Measurements from ENCODE around the gene POPDC2. TPM values are rescaled to one million over a fixed set of nuclear protein-coding genes. Genes with fewer than 3 reads are reported as not detected.
A peak's percentile ranks its signal among the peaks of the same experiment; 100 is the strongest.

POPDC2 gene
- total RNA-seq, 1 experiment from 2014 or later, result 0.48 TPM

GRCh38 chr3:119632829-119633228 lies 27.6 kb downstream of the POPDC2 start:
- CTCF ChIA-PET, result interaction anchor here (0.7 kb wide), 1 partner anchor 53 kb away, joined by 6 read pairs; no protein-coding TSS in a partner anchor
- DNase-seq (ENCODE audit: low spot score) (no peak), ATAC-seq (no peak)
- TF ChIP-seq GTF2I (CRISPR knock-in tag; conservative IDR thresholded peaks at IDR 0.05), result no peak
- no peak for TF ChIP-seq OVOL2 (CRISPR knock-in tag; IDR thresholded peaks at IDR 0.05; ENCODE audit: borderline replicate concordance)
- TF ChIP-seq, protein P1, sequence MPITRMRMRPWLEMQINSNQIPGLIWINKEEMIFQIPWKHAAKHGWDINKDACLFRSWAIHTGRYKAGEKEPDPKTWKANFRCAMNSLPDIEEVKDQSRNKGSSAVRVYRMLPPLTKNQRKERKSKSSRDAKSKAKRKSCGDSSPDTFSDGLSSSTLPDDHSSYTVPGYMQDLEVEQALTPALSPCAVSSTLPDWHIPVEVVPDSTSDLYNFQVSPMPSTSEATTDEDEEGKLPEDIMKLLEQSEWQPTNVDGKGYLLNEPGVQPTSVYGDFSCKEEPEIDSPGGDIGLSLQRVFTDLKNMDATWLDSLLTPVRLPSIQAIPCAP (CRISPR knock-in tag; IDR thresholded peaks at IDR 0.05), result no peak
- TF ChIP-seq PRRX2 (CRISPR knock-in tag; IDR thresholded peaks at IDR 0.05), result no peak
- H3K27me3 Mint-ChIP-seq (ENCODE audit: low read depth), result no peaks in the 10 kb centered on the region
- H3K4me3 Mint-ChIP-seq, result no peak overlapping the region
- H3K36me3 Mint-ChIP-seq, result no peaks in the 10 kb centered on the region
- H3K4me1 Mint-ChIP-seq, result peaks cover under 1% of the 10 kb centered on the region
- POLR2A ChIA-PET, result no interaction called here
- H3K27ac Mint-ChIP-seq, result no peak overlapping the region
- no peaks in the 10 kb centered on the region for H3K9me3 Mint-ChIP-seq

DNA sequence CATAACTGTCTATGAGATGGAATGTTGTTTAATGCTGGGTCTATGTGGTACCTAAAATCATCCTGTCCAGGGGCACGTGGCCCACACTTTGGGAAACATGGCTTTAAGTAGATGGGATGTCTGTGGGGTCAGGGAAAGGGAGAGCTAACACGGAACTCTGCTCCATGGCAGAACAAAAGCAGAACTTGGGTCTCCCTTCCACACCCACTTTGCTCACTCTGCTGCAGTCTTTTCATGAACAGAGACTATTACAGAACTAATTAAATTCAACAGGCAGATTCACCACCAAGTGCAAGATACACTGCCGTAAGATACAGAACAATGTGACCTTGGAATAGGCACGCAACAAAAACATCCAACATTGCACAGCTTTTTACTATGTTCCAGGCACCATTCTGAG lies 28.2 kb downstream of the POPDC2 start:
- Mint-ChIP-seq H3K27me3 (ENCODE audit: low read depth) (no peaks in the 10 kb centered on the region), H3K36me3 (no peaks in the 10 kb centered on the region), H3K27ac (no peak overlapping the region), H3K4me1 (peaks cover 7% of the 10 kb centered on the region), H3K9me3 (no peaks in the 10 kb centered on the region), H3K4me3 (no peak overlapping the region)
- no peak for ATAC-seq
- no peak for DNase-seq (ENCODE audit: low spot score)
- ChIA-PET POLR2A (no interaction called here), CTCF (no interaction called here)
- TF ChIP-seq ZNF671 (CRISPR knock-in tag; IDR thresholded peaks at IDR 0.05), result no peak

DNA sequence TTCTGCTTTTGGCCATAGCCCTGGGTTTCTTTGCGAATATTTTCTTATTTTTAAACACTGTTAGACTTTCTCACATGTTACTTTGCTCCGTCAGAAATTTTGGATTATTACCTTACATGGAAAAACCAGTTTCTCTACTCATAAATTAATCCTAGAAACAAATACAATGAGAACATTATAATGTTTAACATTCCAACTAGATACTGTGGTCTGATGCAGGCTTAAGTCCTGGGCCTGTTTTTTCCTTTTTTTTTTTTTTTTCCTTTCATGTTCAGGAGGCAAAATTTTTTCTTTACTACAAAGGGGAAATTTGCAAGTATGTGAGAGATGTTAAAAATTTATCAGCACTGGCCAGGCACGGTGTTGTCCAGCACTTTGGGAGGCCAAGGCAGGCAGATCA lies 28.9 kb downstream of the POPDC2 start:
- no peaks in the 10 kb centered on the region for H3K27me3 Mint-ChIP-seq (ENCODE audit: low read depth)
- TF ChIP-seq TEAD1 (CRISPR knock-in tag; IDR thresholded peaks at IDR 0.05), result no peak
- no peak for TF ChIP-seq SP1 (CRISPR knock-in tag; conservative IDR thresholded peaks at IDR 0.05)
- no peak for TF ChIP-seq CDX4 (CRISPR knock-in tag; IDR thresholded peaks at IDR 0.05; ENCODE audit: borderline replicate concordance)
- no peak for TF ChIP-seq CBFB (CRISPR knock-in tag; IDR thresholded peaks at IDR 0.05; ENCODE audit: low read depth)
- no peak for TF ChIP-seq ZNF121 (CRISPR knock-in tag; IDR thresholded peaks at IDR 0.05)
- no peak for TF ChIP-seq TP53 (CRISPR knock-in tag; IDR thresholded peaks at IDR 0.05)
- no peak for TF ChIP-seq NFE2L1 (CRISPR knock-in tag; IDR thresholded peaks at IDR 0.05)
- TF ChIP-seq ZMAT4 (CRISPR knock-in tag; IDR thresholded peaks at IDR 0.05), result no peak
- TF ChIP-seq, protein P2, sequence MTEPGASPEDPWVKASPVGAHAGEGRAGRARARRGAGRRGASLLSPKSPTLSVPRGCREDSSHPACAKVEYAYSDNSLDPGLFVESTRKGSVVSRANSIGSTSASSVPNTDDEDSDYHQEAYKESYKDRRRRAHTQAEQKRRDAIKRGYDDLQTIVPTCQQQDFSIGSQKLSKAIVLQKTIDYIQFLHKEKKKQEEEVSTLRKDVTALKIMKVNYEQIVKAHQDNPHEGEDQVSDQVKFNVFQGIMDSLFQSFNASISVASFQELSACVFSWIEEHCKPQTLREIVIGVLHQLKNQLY (CRISPR knock-in tag; IDR thresholded peaks at IDR 0.05), result no peak
- TF ChIP-seq, protein P3, sequence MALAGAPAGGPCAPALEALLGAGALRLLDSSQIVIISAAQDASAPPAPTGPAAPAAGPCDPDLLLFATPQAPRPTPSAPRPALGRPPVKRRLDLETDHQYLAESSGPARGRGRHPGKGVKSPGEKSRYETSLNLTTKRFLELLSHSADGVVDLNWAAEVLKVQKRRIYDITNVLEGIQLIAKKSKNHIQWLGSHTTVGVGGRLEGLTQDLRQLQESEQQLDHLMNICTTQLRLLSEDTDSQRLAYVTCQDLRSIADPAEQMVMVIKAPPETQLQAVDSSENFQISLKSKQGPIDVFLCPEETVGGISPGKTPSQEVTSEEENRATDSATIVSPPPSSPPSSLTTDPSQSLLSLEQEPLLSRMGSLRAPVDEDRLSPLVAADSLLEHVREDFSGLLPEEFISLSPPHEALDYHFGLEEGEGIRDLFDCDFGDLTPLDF (CRISPR knock-in tag; IDR thresholded peaks at IDR 0.05), result no peak
- no peak for TF ChIP-seq GRHL2 (CRISPR knock-in tag; IDR thresholded peaks at IDR 0.05; ENCODE audit: insufficient replicate concordance, severe bottlenecking)
- no peak overlapping the region for H3K4me3 Mint-ChIP-seq
- no peak overlapping the region for H3K27ac Mint-ChIP-seq
- no peaks in the 10 kb centered on the region for H3K9me3 Mint-ChIP-seq
- ChIA-PET CTCF (no interaction called here), POLR2A (no interaction called here)
- H3K4me1 Mint-ChIP-seq, result peaks cover 7% of the 10 kb centered on the region
- no peak for DNase-seq (ENCODE audit: low spot score)
- no peaks in the 10 kb centered on the region for H3K36me3 Mint-ChIP-seq
- no peak for ATAC-seq

GRCh38 chr3:119630880-119631329 lies 29.5 kb downstream of the POPDC2 start:
- POLR2A ChIA-PET, result no interaction called here
- TF ChIP-seq ESRRA (CRISPR knock-in tag; IDR thresholded peaks at IDR 0.05; ENCODE audit: borderline replicate concordance) (no peak), FOXK1 (CRISPR knock-in tag; IDR thresholded peaks at IDR 0.05) (no peak), SMAD3 (CRISPR knock-in tag; IDR thresholded peaks at IDR 0.05; ENCODE audit: borderline replicate concordance) (no peak), ZNF532 (CRISPR knock-in tag; IDR thresholded peaks at IDR 0.05; ENCODE audit: borderline replicate concordance) (no peak)
- TF ChIP-seq, protein P4, sequence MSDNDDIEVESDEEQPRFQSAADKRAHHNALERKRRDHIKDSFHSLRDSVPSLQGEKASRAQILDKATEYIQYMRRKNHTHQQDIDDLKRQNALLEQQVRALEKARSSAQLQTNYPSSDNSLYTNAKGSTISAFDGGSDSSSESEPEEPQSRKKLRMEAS (CRISPR knock-in tag; IDR thresholded peaks at IDR 0.05), result no peak
- TF ChIP-seq, protein P5, sequence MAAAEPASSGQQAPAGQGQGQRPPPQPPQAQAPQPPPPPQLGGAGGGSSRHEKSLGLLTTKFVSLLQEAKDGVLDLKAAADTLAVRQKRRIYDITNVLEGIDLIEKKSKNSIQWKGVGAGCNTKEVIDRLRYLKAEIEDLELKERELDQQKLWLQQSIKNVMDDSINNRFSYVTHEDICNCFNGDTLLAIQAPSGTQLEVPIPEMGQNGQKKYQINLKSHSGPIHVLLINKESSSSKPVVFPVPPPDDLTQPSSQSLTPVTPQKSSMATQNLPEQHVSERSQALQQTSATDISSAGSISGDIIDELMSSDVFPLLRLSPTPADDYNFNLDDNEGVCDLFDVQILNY (CRISPR knock-in tag; IDR thresholded peaks at IDR 0.05), result no peak

More at GRCh38 chr3:119630880-119631329, 29.5 kb downstream of the POPDC2 start:
- no peak for DNase-seq (ENCODE audit: low spot score)
- Mint-ChIP-seq H3K4me3 (no peak overlapping the region), H3K36me3 (no peaks in the 10 kb centered on the region), H3K4me1 (peaks cover 12% of the 10 kb centered on the region), H3K9me3 (no peaks in the 10 kb centered on the region), H3K27me3 (ENCODE audit: low read depth) (no peaks in the 10 kb centered on the region; the same call in 1 of the 2 replicates), H3K27ac (0 out of 2 replicates have a peak overlapping the region, but pooled peaks have one; percentile 3)
- CTCF ChIA-PET, result no interaction called here
- ATAC-seq, result no peak
